GM18868 (cell line): ENCODE results near the gene LRRC36.

Source experiments
- ATAC-seq: cut with Tn5 transposase; IDR thresholded peaks from one replicate; pipeline ENCODE4 v1.9.1; 2021; ENCODE audit warnings: mild to moderate bottlenecking, moderate library complexity; ENCODE audit not compliant: unreplicated experiment

The LRRC36 gene

GRCh38 chr16:67326472-67327309 lies at the start of gene LRRC36, which contains the start of gene KCTD19:
TSS of gene LRRC36 (plus strand) at chr16:67326815. CDS start at chr16:67326863, 48 bp downstream.
TSS of gene KCTD19 (minus strand) at chr16:67326741. CDS start at chr16:67326707, 34 bp downstream.
- ATAC-seq = no peak

GRCh38 chr16:67277294-67277998 lies 49.2 kb upstream of the LRRC36 start:
- no peak for ATAC-seq

- ATAC-seq = no peak
These were observed 48.4 kb upstream of the LRRC36 start for GRCh38 chr16:67277999-67278772.

GRCh38 chr16:67278773-67279295 lies 47.8 kb upstream of the LRRC36 start:
- ATAC-seq = peak; percentile 41

- ATAC-seq = peak; percentile 87
These were observed 47.1 kb upstream of the LRRC36 start, which contains the start of gene PLEKHG4 for GRCh38 chr16:67279296-67280089. TSS of gene PLEKHG4 (plus strand) at chr16:67279532. CDS start at chr16:67280045, 513 bp downstream.

- no peak for ATAC-seq
These were observed 46.3 kb upstream of the LRRC36 start for GRCh38 chr16:67280090-67281015.

- ATAC-seq = no peak
These were observed 44.8 kb upstream of the LRRC36 start for GRCh38 chr16:67281536-67282446.

- ATAC-seq = no peak
These were observed 44.2 kb upstream of the LRRC36 start for GRCh38 chr16:67282447-67282805.

- ATAC-seq = no peak
These were observed 43.4 kb upstream of the LRRC36 start for GRCh38 chr16:67283039-67283825.

- no peak for ATAC-seq
These were observed 42.6 kb upstream of the LRRC36 start for GRCh38 chr16:67283826-67284555.

GRCh38 chr16:67284699-67285646 lies 41.6 kb upstream of the LRRC36 start:
- no peak for ATAC-seq

GRCh38 chr16:67286441-67287235 lies 40.0 kb upstream of the LRRC36 start:
- ATAC-seq = no peak

- no peak for ATAC-seq
These were observed 38.7 kb upstream of the LRRC36 start for GRCh38 chr16:67287960-67288359.

GRCh38 chr16:67291461-67291860 lies 35.2 kb upstream of the LRRC36 start:
- ATAC-seq = no peak
